ENCODE data around the gene WDFY3.

Gene WDFY3

GRCh38 chr4:84901740-84902281 lies 64.7 kb downstream of the WDFY3 start:
- Histone ChIP-seq H3K4me3 (ENCODE audit: low read depth, low read length) (no peak overlapping the region), H3K4me1 (no peaks in the 10 kb centered on the region), H3K9me3 (ENCODE audit: control insufficient read depth, low read length) (no peaks in the 10 kb centered on the region), H3K9ac (no peak overlapping the region), H3K27me3 (ENCODE audit: control insufficient read depth, insufficient read depth, low read length) (no peaks in the 10 kb centered on the region), H3K27ac (no peak overlapping the region), H2AFZ (no peak overlapping the region), H3K79me2 (peaks cover 2% of the 10 kb centered on the region), H3K4me2 (ENCODE audit: low read length) (no peak overlapping the region), H3K36me3 (ENCODE audit: control insufficient read depth, insufficient read depth, low read length) (no peaks in the 10 kb centered on the region)
- TF ChIP-seq CTCF (IDR thresholded peaks at IDR 0.05): no peak

- Histone ChIP-seq H3K36me3 (ENCODE audit: control insufficient read depth, insufficient read depth, low read length) (no peaks in the 10 kb centered on the region), H3K4me3 (ENCODE audit: low read depth, low read length) (no peak overlapping the region), H3K4me1 (no peaks in the 10 kb centered on the region), H3K27me3 (ENCODE audit: control insufficient read depth, insufficient read depth, low read length) (no peaks in the 10 kb centered on the region), H3K4me2 (ENCODE audit: low read length) (no peak overlapping the region), H3K9me3 (ENCODE audit: control insufficient read depth, low read length) (no peaks in the 10 kb centered on the region), H3K79me2 (peaks cover 2% of the 10 kb centered on the region), H2AFZ (no peak overlapping the region), H3K27ac (no peak overlapping the region), H3K9ac (no peak overlapping the region)
- TF ChIP-seq CTCF (IDR thresholded peaks at IDR 0.05): no peak
Observed at GRCh38 chr4:84901173-84901572, 65.3 kb downstream of the WDFY3 start.

- no peak overlapping the region for H2AFZ ChIP-seq
- H3K4me2 ChIP-seq (ENCODE audit: low read length): no peak overlapping the region
- no peaks in the 10 kb centered on the region for H3K4me1 ChIP-seq
- H3K9ac ChIP-seq: no peak overlapping the region
- no peaks in the 10 kb centered on the region for H3K36me3 ChIP-seq (ENCODE audit: control insufficient read depth, insufficient read depth, low read length)
- H3K79me2 ChIP-seq: peaks cover 2% of the 10 kb centered on the region
- no peak overlapping the region for H3K4me3 ChIP-seq (ENCODE audit: low read depth, low read length)
- no peaks in the 10 kb centered on the region for H3K27me3 ChIP-seq (ENCODE audit: control insufficient read depth, insufficient read depth, low read length)
- no peak for TF ChIP-seq CTCF (IDR thresholded peaks at IDR 0.05)
- no peak overlapping the region for H3K27ac ChIP-seq
- H3K9me3 ChIP-seq (ENCODE audit: control insufficient read depth, low read length): no peaks in the 10 kb centered on the region
Observed at GRCh38 chr4:84899616-84900015, 66.9 kb downstream of the WDFY3 start.

GRCh38 chr4:84897516-84897915 lies 69.0 kb downstream of the WDFY3 start:
- Histone ChIP-seq H3K9ac (no peak overlapping the region), H3K4me3 (ENCODE audit: low read depth, low read length) (no peak overlapping the region), H3K36me3 (ENCODE audit: control insufficient read depth, insufficient read depth, low read length) (no peaks in the 10 kb centered on the region), H3K9me3 (ENCODE audit: control insufficient read depth, low read length) (no peaks in the 10 kb centered on the region), H3K27me3 (ENCODE audit: control insufficient read depth, insufficient read depth, low read length) (no peaks in the 10 kb centered on the region), H2AFZ (no peak overlapping the region), H3K79me2 (no peaks in the 10 kb centered on the region), H3K4me1 (no peaks in the 10 kb centered on the region), H3K27ac (no peak overlapping the region), H3K4me2 (ENCODE audit: low read length) (no peak overlapping the region)
- TF ChIP-seq CTCF (IDR thresholded peaks at IDR 0.05): no peak

GRCh38 chr4:84895283-84895682 lies 71.2 kb downstream of the WDFY3 start:
- Histone ChIP-seq H3K27me3 (ENCODE audit: control insufficient read depth, insufficient read depth, low read length) (no peaks in the 10 kb centered on the region), H3K36me3 (ENCODE audit: control insufficient read depth, insufficient read depth, low read length) (no peaks in the 10 kb centered on the region), H3K4me2 (ENCODE audit: low read length) (no peak overlapping the region), H3K27ac (no peak overlapping the region), H3K79me2 (no peaks in the 10 kb centered on the region), H2AFZ (no peak overlapping the region), H3K9ac (no peak overlapping the region), H3K4me3 (ENCODE audit: low read depth, low read length) (no peak overlapping the region), H3K9me3 (ENCODE audit: control insufficient read depth, low read length) (no peaks in the 10 kb centered on the region), H3K4me1 (no peaks in the 10 kb centered on the region)
- no peak for TF ChIP-seq CTCF (IDR thresholded peaks at IDR 0.05)
